HG02759 (cell line): ENCODE measurements around the gene PLCH1.

Experiments
- ATAC-seq: cut with Tn5 transposase; IDR thresholded peaks from one replicate; pipeline ENCODE4 v1.9.1; 2021; ENCODE audit warnings: mild to moderate bottlenecking, moderate library complexity; ENCODE audit not compliant: unreplicated experiment

Gene PLCH1

GRCh38 chr3:155553780-155554179 is 191.1 kb downstream of the PLCH1 start:
- ATAC-seq = no peak

DNA sequence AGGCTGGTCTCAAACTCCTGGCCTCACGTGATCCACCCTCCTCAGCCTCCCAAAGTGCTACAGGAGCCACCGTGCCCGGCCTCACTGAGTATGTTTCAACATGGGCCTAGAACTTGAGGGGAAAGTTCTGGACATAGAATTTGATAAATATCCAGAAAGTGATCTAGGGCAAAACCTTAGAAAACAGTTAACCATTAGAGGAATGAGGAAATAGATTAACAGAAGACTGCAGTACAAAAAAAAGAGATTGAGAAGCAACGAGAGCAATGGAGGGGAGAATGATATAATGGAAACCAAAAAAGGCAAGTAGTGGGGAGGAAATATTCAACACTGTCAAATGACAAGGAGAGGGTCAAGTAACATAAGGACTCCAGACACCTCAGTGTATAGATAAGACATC is 191.5 kb downstream of the PLCH1 start:
- ATAC-seq = no peak

DNA sequence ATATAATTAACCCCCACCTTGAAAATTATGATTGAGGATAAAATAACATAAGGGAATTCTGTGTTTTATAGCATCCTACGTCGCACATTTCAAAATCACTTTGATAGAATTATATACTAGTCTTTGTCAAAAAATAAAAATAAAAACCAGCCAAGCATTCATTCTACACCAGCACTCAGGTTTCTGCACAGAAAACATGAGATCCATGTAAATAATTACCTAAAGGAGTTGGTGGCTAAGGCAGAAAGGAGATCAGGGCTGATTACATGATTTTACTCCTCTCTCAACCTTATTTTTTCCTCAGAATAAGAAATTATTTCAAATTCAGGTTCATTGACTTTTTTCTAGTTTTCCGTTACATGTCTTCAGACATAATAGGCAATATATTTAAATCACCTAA is 194.5 kb downstream of the PLCH1 start:
- ATAC-seq = no peak

DNA sequence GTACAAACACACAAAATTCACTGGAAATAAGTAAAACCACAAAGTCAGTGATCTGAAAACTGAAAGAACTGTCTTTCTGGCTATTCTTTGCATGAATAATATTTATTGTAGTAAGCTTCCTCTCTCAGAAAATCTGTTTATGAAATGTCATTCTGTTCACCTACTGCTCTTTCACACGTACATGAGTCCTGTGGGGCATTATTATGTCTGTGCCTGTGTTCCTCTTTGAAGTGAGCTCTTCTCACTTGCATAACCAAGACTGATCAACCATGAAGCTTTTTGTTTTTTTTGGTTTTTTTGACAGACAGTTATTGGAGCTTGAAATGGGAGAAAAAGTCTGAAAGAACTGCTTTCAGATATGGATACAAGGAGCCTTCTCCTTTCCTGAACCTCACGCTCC is 195.8 kb downstream of the PLCH1 start:
- peak; percentile 92 for ATAC-seq

- ATAC-seq = no peak
Measured at GRCh38 chr3:155548195-155548594, 196.7 kb downstream of the PLCH1 start.

- no peak for ATAC-seq
Measured at GRCh38 chr3:155535098-155535497, 209.8 kb downstream of the PLCH1 start.

GRCh38 chr3:155528579-155528978 is 216.3 kb downstream of the PLCH1 start:
- ATAC-seq = no peak

- ATAC-seq = no peak
Measured at GRCh38 chr3:155525324-155525833, 219.5 kb downstream of the PLCH1 start.

DNA sequence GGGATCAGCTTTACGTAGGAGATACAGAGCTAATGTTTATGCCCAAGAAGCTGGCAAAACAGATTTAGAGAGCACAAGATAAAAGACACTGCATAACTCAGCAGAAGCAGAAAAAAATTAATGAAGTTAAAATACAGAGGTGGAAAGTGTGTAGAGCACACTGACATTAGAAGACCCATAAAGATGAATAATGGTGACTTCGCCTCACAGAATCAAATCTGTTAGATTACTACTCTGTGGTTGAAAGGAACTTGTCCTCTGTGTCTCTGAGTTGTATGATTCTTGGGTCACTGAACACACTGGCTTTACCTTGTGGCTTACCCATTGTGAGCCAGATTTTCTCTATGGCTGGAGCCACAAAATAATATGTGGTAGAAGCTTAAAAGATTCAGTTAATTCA is 224.4 kb downstream of the PLCH1 start:
- ATAC-seq = no peak

DNA sequence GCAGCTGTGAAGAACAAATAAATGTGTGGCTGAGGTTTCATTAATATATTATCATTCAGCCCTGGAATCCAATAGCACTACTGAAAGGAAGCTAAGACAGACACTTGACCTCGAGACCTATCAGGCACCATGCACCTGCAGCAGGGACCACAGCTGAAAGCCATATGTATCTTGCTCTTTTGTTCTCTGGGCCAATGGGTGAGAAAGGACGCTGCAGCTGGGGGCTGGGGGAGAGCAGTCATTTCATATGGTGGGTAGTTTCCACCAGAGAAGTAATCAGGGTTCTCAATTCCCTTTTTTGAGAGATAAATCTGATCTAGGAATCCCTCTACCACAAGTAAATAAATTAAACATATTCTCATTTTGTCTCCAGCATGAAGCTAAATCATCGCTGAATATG is 225.8 kb downstream of the PLCH1 start:
- peak; percentile 88 for ATAC-seq

DNA sequence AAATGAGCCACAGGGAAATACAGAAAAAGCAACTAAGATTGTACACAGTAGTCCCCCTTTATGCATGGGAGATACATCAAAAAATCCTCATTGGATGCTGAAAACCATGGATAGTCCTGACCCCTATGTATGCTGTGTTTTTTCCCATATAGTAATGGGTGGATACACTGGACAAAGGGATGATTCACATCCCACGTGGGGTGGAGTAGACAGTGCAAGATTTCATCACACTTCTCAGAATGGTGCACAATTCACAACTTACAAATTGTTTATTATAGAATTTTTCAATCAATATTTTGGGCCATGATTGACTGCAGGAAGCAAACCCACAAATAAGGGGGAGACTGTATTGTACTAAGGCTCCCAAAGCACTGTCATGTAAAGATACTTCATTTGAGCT is 227.0 kb downstream of the PLCH1 start:
- ATAC-seq = no peak

DNA sequence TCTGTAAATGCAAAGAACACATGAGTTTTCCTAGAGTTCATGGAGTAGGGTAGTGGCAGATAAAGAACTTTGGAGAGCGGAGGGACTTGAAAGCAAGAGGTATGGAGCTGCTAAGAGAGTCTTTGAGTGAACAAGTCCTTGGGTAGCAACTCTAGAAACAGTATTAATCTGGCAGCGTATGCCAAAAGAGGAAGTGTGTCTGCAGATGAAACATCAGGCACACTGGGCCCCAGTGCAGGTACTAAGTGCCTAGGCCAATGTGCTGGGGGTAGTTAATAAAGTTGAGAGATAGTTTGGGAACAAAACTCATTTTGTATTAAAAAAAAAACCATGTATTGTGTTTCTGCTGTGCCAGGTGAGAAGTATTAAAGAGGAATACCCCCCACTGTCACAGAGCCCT is 228.4 kb downstream of the PLCH1 start:
- no peak for ATAC-seq

DNA sequence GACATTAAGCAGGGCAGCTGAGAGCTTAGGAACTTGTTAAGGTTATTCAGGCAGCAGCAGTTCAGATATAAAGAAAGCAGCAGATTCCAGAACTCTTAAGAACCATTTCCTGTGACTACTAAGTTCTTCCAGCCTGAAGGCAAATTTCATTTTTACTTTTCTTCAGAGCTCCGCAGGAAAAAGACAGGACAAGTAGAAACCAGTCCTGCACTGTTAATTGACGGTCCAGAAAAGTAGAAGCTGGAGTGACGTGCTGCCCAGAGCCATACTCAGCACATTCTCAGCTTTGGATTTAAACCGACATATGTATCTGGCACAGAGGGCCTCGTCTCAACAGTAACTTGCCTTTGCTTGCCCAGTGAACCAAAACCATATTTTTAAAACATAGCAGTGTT is 232.0 kb downstream of the PLCH1 start:
- no peak for ATAC-seq

DNA sequence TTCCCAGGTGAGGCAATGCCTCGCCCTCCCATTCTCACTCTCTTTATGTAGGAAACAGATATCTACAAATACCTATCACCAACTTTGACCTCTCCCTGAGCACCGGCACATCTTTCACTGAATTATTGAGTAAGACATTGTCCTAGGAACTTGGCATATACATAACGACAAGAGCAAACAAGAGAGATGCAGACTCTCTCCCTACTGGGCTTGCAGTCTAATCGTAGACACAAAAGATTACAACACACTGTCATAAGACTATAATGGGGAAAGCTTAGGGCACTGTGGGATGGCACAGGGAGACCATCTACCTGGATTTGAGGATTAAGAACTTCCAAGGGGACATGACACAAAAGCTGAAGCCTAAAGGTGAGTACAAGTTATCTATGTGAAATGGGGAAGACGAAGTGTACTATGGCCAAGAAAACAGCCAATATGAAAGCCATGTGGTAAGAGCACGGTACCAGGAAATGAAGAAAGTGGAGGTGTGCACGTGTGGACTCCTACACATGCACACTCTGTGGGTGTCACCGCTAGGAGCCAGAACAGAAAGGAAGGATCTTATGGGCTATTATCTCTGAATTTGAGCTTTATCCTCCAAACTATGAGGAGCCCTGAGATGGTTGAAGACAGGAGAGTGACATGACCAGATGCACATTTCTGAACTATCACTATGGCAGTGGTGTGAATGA is 232.6 kb downstream of the PLCH1 start:
- ATAC-seq = no peak

DNA sequence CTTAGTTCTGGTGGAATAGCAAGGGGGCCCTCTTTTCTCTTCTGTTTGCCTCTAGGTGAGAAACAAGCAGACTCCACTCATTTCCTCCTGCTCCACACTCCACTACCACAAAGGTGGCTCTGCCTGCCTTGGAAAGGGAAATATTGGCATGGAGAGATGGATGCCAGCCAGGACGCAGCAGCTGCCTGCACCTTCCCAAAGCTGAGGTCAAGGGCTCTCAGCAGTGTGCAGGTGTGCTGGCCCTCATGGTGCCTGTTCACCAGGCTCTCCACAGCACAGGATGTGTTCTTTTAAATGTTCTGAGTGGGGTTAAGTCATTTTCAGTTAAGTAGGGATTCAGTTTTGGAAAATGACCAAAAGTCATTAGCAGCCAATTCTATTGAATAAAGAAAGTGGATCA is 240.2 kb downstream of the PLCH1 start:
- no peak for ATAC-seq

DNA sequence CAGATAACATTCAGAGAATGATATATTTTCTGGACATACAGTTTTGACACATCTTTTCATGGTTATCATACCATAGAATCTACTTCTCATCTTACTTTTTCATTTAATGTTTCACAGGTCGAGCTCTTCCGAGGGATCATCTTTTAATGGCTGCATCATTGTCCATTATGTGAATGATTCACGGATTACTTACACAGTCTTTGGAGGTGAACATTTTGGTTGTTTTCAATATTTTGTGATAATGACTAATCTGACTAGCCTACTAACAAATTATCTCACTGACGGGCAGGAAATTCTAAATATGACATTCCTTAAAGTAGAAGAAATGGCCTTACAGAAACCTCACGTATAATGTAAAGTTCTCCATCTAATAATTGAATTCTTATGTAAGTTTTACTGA is 242.2 kb downstream of the PLCH1 start:
- no peak for ATAC-seq

GRCh38 chr3:155500194-155500818 is 244.6 kb downstream of the PLCH1 start:
- ATAC-seq = no peak

GRCh38 chr3:155497930-155498647 is 246.8 kb downstream of the PLCH1 start:
- no peak for ATAC-seq

DNA sequence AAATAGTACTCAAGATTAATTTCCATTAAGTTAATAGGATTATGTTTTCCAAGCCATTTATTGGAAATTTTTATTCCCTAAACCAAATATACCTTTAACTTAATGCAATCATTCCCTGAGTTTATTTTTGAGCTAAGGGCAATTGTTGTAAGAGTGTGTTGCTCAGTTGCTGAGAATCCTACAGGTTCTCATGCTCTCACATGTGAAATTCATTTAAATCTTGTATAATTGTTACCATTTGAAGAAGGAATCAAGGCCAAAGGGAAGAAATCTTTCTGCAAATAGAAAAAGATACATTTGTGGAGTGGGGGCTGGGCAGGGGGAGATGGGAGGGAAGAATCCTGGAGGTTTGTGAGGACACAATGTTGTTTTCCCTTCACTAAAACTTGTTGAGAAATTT is 248.7 kb downstream of the PLCH1 start:
- no peak for ATAC-seq

- ATAC-seq = peak; percentile 91
Measured at GRCh38 chr3:155495387-155495786, 249.5 kb downstream of the PLCH1 start.

DNA sequence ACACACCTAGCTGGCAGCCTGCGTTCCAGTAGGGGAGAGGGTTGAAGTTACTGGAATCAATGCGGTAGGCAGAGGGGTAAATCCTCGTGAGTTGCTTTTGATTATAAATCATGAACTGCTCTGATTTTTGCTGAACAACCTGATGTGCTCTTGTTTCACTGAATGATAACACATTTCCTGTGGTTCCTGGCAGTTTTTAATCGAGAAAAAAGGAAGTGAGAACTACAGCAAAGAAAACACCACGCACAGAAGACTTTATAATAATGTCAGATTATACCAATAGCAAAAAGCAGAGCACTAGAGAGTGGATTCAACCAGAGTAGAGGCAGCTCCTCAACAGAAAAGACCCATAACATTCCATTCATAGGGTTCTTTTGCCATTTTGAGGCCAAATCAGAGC is 250.5 kb downstream of the PLCH1 start:
- no peak for ATAC-seq

DNA sequence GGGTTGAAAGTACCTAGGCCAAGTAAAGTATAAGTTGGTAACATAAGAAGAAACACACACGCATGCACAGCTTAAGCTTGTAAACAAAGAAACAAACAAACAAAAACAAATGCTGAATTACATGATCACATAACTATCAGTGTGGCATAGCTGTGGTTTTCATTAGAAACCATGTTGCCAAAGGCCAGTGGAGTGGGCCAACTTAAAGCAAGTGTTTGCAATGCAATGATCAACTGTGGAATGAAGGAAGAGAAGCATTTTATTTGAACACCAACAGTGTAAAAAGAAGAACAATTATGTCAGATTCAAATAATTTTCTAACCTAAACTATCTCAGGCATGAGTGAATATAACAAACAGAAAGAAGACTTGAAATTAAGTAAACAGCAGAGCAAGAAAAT is 252.0 kb downstream of the PLCH1 start:
- no peak for ATAC-seq
